Activated naive CD4-positive, alpha-beta T cell (primary cell): Measurements from ENCODE around the gene PM20D1.
A peak's percentile ranks its signal among the peaks of the same experiment; 100 is the strongest.
"Not testable (repeated sequence)": the region's sequence is repeated elsewhere in the genome, so short reads cannot be mapped to it uniquely, and the experiment has no call there.

ENCODE experiments used
- DNase-seq, 4 experiments: peaks; one replicate each; lab custom pipeline; 2025; lab: John Stamatoyannopoulos, UW

Gene PM20D1

DNA sequence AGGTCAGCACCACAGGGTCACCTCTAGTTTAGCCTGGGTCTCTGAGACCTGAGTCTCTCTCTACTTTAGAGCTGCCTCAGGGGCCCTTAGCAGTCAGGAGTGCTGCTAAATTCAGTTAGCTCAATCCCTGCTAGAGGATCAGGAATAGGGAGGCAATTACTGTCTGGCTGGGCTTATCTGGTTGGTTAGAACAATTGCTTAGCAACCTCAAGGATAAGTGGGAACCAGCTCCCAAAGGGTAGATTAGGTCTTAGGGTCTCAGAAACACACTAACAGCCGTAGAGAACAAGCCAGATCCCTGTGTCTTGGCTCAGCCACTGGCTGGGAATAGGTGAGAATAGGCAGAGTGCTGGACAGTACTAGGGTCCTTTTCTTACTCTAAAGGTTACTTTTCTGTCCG is 7.7 kb downstream of the PM20D1 start:
- DNase-seq: no peak

GRCh38 chr1:205840146-205840923 is 9.6 kb downstream of the PM20D1 start:
- DNase-seq: no peak

GRCh38 chr1:205837382-205837970 is 12.5 kb downstream of the PM20D1 start:
- DNase-seq: no peak

DNA sequence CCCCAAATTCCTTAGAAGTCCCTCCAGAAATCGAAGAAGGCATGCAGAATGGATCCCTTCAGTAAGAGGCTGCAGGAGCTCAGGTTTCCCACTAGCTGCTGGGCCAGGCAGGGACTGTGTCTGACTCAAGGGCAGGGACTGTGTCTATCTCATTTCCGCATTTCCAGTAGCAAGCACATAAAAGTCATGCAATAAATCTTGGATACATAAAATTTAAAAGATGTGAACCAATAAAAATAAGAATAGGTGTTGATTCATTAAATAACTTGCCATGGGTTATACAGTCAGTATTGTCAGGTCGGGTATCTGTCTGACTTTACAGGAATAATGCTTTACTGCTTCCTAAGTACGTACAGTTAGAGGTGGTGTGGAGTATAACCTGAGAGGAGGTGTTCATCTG is 15.2 kb downstream of the PM20D1 start:
- no peak for DNase-seq

GRCh38 chr1:205832326-205832751 is 17.6 kb downstream of the PM20D1 start:
- no peak for DNase-seq

DNA sequence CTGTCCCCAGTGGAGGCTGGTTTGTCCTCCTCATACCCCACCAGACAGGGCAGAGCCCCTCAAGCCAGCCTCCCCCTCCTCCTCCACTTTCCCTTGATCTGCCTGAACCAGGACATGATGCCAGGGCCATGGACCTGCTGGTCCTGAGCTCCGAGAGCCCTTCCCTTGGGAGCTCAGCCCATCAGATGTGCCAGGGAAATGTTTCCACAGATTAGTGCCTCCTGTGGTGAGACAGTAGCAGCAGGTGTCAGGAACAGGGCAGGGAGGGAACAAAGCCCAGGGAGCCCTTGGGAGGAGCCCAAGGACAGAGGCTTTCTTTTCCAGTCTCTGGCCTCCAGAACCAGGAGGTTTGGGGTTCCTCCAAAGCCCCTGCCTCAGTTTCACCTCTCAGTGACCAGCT is 22.3 kb downstream of the PM20D1 start:
- DNase-seq: no peak

DNA sequence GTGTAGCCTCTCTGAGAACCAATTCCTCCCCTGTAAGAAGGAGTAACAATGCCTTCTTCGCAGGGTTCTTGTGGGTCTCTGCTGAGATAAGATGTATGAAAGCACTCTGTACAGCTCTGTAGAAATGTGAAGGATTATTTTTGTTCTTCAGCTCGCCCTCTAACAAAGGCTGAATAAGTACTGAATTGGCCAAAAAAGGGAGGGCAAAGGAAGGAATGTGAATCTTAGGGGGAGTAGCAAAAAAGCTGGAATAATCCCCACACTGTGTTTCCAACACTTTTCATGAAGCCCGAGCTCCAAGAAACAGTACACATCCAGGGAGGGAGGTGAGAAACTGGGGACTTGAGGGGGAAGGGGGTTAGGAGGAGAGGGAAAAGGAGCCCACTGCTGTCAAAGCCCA is 22.9 kb downstream of the PM20D1 start:
- no peak for DNase-seq

DNA sequence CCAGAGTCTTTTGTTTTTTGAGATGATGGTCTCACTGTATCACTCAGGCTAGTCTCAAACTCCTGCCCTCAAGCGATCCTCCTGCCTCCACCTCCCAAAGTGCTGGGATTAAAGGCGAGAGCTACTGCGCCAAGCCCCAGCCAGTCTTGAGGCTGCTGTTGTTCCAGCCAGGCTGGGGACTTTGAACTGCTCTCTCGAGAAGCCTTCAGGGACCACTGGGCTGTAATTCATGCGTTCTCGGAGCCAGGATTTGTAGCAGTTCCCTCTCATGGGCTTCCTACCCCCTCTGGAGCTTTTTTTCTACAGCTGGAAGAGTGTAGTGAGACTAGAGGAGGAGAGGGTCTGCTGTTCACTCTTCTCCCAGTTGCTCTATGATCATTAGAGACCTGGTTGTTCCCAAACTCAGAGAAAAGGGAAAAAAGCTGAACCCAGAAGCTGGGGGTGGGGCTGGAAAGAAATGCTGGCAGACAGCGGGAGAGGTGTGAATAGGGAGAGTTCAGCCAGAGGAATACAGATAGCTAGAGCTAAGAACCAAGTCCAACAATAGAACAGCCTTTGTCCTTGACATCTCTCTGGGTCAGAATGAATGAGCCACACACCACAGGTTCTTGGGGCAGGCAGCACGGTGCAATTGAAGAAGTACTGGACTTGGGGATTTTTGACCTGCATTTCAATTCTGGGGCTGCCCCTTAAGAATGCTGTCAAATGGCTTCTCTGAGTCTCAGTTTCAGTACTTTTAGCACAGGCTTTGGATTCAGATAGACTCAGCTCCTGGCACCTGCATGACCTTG is 23.7 kb downstream of the PM20D1 start:
- no peak for DNase-seq

DNA sequence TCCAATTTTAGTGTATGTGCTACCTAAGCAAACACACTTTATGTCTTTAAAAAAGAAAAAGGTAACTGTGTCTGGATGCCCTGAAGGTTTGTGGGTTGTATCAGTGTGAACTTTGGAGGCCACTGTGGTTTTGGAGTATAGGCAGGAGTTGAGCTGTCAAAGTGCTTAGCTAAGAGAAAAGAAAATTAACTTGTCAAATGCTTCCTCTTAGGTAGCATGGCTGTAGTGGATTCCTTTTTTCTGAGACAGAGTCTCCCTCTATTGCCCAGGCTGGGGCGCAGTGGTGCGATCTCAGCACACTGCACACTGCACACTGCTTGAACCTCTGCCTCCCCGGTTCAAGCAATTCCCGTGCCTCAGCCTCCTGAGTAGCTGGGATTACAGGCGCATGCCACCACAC is 25.8 kb downstream of the PM20D1 start:
- no peak for DNase-seq

GRCh38 chr1:205823260-205823659 is 26.7 kb downstream of the PM20D1 start:
- DNase-seq: not testable (repeated sequence)

- DNase-seq: no peak
Measured at GRCh38 chr1:205822397-205822796, 27.5 kb downstream of the PM20D1 start.

- DNase-seq: no peak
Measured at GRCh38 chr1:205817988-205818387, 31.9 kb downstream of the PM20D1 start.

GRCh38 chr1:205817364-205817763 is 32.6 kb downstream of the PM20D1 start:
- DNase-seq: no peak

GRCh38 chr1:205813755-205814058 is 36.2 kb downstream of the PM20D1 start:
- no peak for DNase-seq

- DNase-seq: peak; percentile 52 to 89 (median 76)
Measured at GRCh38 chr1:205812878-205813754, 36.8 kb downstream of the PM20D1 start, which contains the start of gene SLC41A1. Gene SLC41A1 (minus strand): TSS chr1:205813198. CDS start chr1:205810441, 2,757 bp downstream.

DNA sequence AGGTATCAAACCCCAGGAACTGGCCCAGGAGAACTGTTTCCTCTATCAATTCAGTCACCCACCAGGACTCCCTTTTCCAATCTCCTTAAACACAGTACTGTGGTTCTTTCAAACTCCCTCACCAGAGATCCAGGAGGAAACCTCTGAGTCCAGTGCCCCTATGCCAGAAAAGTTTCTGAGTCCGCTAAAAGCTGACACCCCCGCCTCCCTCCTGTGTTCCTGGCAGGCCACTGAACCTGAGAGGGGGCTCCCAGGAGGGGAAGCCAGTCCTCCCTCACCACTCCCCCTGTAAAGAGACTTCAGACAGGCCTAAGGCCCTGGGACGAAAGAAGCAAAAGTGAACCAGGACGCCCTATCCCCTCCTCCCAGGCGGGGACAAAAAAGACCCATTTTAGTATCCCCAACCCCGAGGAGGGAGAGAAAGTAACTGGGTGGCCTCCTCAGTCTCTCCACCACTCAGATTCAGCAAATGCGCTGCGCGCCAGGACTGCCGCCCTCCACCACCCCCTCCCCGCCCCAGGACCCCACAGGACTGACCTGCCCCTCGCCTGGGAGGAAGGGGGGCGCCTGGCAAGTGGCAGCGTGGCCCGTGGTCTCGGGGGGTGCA is 37.6 kb downstream of the PM20D1 start:
- DNase-seq: peak in 1 of 4 experiments; percentile 29

DNA sequence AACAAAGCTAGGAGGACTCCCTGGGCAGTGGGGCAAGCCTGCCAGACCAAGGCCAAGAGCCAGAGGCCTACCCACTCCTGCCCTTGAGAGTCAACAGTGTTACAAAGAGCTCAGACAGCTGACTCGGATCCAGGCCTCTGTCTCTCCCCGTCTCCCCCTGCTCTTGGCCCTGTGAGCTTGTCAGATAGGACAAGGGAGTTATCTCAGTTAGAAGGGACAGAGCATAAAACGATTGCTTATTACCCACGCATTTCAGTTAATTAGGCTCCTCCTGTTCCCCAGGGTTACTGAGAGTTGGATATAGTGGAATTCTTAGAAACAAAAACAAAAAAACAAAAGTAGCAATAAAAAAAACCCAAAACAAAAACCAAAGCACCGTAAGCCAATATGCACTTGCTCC is 38.3 kb downstream of the PM20D1 start:
- no peak for DNase-seq

- DNase-seq: no peak
Measured at GRCh38 chr1:205810448-205811157, 39.3 kb downstream of the PM20D1 start.

DNA sequence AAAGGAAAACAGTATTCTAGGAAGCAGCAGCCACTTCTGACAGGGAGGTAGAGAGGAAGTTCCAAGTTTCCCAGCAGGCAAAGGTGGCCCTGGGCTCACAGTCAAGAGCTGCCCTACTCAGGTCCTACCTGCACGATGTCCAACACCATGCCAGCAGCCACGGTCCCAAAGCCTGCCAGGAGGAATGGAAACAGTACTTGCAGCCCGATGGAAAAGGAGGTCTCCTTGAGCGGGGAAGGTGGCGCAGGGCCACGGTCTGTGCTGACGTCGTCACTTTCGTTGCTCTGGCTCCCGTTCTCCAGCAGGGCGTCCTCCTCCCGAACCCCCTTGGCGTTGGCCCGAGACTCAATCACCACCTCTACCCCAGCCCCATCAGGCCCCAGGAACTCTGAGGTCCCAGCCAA is 40.0 kb downstream of the PM20D1 start:
- no peak for DNase-seq

DNA sequence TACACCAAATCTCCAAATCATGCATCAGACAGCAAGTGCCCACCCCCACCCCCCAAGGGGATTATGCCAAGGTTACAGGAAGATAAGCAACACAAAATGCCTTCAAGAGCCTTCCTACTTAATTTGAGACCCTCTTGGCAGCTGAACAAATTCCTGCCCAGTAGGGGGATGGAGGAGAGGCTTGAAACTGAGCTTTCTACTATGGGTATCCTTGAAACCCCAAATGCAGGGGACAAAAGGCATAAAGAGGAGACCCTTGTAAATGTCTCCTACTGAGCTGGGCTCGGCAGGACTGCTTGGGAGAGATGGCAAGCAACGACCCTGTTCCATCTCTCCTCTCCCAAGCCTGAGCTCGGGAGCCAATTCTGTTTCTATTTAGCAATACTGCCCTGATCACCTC is 40.5 kb downstream of the PM20D1 start:
- DNase-seq: no peak
